ENCODE results near the gene PTPN2.

- TF ChIP-seq CTCF (conservative IDR thresholded peaks at IDR 0.05; ENCODE audit: low read depth, low read length) (no peak), EZH2 (IDR thresholded peaks at IDR 0.05; ENCODE audit: borderline replicate concordance, low read depth, low read length, poor library complexity, severe bottlenecking) (no peak)
These were observed 31.3 kb downstream of the PTPN2 start for GRCh38 chr18:12852566-12853315.

Measured in A673 (cell line).